GM12874 (cell line): Measurements from ENCODE around the gene ATP2C2.

ENCODE experiments used
- TF ChIP-seq, protein P1 (sequence below): IDR thresholded peaks from 2 replicates; pipeline ENCODE4 v1.5.1; 2011; ENCODE audit warnings: low read depth, mild to moderate bottlenecking, control low read depth, low read length, moderate library complexity; ENCODE audit not compliant: insufficient read depth

ATP2C2 gene

DNA sequence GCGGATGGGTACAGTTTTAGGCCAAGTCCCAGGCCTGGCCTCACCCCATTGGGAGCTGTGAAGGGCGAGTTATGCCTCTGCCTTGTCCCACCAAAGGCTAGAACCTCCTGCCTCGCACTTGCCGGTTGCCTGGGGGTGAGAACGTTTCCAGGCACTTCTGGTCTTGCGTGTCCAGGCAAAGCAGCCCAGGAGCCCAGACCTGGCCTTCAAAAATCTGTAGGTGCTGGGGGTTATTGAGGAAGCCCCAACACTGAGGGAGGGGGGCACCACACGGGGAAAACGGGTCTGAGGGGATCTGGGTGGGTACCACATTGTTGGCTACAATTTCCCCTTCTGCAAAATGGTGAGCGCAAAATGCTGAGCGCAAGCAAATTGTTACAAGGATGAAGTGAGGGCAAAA, 12.2 kb upstream of the ATP2C2 start:
- TF ChIP-seq, protein P1, sequence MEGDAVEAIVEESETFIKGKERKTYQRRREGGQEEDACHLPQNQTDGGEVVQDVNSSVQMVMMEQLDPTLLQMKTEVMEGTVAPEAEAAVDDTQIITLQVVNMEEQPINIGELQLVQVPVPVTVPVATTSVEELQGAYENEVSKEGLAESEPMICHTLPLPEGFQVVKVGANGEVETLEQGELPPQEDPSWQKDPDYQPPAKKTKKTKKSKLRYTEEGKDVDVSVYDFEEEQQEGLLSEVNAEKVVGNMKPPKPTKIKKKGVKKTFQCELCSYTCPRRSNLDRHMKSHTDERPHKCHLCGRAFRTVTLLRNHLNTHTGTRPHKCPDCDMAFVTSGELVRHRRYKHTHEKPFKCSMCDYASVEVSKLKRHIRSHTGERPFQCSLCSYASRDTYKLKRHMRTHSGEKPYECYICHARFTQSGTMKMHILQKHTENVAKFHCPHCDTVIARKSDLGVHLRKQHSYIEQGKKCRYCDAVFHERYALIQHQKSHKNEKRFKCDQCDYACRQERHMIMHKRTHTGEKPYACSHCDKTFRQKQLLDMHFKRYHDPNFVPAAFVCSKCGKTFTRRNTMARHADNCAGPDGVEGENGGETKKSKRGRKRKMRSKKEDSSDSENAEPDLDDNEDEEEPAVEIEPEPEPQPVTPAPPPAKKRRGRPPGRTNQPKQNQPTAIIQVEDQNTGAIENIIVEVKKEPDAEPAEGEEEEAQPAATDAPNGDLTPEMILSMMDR: no peak

DNA sequence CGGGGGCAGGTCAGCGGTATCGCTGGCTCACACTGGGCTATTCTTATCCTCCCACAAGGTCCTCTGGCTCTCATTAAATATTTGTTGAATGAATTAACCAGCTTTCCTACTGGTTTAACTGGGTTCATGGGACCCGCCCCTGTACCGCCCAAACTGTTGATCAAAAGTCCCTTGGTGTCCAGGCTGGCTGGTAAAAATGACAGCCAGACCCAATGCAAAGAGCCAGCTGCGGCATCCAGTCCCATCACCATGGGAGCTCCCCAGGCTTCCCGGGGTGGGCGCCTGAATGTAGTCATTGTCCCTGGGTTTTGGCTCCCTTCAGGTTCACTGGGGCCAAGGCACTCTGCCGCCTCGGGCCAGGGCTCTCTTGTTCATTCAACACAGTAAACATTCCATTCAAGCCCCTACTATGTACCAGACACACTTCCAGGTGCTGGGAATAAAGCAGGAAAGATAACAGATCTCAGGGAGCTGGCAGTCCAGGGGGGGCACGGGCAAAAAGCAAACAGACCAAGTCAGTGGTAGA, 11.7 kb upstream of the ATP2C2 start:
- TF ChIP-seq, protein P1: no peak

DNA sequence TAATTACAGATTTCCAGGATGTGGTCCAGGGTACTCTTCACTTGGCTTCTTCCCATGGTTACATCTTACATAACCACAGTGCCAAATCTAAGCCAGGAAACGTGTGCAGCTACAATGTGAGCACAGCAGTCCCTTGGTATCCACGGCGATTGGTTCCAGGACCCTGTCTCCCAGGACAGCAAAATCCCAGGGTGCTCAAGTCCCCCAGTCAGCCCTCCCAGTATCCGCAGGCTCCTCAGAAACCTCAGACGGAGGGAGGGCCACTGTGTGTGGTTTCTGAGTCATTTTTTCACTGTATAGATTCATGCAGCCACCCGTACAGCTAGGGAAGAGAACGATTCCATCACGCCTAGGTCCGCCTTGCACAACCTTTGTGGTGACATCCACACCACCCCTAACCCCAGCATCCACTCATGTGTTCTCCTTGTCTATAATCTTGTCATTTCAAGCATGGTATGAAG, 11.1 kb upstream of the ATP2C2 start:
- TF ChIP-seq, protein P1: no peak

DNA sequence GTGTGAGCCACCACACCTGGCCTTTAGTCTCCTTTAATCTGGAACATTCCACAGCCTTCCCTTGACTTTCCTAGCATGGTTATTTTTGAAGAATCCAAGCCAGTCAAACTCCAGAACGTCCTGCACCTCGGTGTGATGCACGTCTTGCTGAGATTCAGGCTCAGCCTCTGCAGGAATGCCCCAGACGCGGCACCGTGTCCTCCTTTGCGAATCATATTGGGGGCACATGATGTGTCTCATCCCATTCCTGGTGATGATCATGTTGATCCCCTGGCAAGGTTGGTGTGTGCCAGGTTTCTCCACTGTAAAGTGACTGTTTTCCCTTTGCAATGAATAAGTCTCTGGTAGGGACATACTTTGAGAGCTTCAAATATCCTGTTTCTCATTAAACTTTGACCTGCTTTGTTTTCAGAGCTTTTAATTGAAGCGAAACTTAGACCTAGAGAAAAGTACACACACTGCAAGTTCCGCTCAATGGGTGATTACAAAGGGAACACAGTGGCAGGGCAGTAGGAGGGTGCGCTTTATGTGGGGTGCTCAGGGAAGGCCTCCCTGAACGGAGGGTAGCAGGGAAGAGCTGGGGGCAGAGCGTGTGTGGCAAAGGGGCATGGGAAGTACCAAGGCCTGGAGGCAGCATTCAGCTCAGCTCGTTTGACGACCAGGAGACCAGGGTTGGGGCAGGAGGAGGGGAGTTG, 9.6 kb upstream of the ATP2C2 start:
- TF ChIP-seq, protein P1: no peak

DNA sequence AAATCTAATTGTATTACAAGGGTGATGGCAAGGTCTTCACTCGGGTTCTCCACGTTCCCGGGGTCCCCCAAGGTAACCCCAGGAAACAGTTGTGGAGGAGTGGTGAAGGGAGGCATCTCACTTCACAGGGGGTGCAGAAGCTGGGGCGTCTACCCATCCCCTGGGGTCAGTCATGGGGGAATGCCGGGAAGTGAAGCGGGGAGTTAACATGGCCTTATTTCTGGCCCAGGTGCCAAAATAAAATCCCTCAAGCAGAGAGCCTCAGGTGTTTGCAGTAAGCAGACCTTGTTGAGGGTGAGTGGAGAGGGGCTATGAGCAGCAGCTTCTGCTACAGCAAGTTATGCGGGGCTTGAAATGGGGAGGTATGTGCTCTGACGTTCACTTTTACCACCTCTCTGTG, 9.0 kb upstream of the ATP2C2 start:
- TF ChIP-seq, protein P1: no peak

DNA sequence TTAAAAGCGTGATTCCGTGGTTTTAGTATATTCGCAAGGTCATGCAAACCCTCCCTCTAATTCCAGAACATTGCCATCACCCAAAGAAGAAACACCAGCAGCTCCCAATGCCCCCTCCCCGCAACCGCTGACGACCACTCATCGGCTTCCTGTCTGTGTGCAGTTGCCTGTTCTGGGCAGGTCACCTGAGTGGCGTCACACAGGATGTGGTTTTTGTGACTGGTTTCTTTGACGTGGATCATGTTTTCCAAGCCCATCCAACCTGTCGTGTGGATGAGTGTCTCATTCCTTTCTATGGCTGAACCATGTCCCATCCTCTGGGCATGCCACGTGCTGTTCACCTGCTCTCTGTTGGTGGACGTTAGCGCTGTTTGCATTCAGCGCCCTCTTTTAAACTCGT, 8.2 kb upstream of the ATP2C2 start:
- TF ChIP-seq, protein P1: no peak

DNA sequence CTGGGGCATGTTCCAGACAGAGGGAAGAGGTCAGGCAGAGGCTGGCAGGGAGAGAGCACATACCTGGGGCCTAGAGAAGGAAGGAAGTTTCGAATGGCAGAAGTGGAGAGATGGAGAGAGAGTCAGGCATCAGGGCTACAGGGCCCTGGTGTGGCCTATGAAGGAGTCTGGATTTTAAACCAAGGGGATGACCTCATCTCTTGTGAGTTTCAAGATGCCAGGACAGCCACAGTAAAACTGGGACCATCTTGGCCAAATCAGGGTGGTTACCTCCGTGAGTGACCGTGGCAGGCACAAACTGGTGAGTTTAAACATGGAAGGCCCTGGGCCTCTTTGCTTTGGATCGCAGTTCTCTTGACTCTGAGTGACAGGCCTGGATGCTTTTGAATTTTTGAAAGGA, 7.6 kb upstream of the ATP2C2 start:
- TF ChIP-seq, protein P1: no peak
